Ishikawa (cell line): ENCODE measurements around the gene OR1M1.

Experiments
- CEBPB ChIP-seq: IDR thresholded peaks from 2 replicates; pipeline ENCODE4 v1.6.1; 2012
- EGR1 ChIP-seq: IDR thresholded peaks from 2 replicates; pipeline ENCODE4 v1.6.1; 2012
- RAD21 ChIP-seq: IDR thresholded peaks from 2 replicates; pipeline ENCODE4 v1.6.1; 2012; ENCODE audit warnings: low read depth
- YY1 ChIP-seq: IDR thresholded peaks from 2 replicates; pipeline ENCODE4 v1.6.1; 2012; ENCODE audit warnings: low read depth
- TF ChIP-seq, protein P1 (sequence below): IDR thresholded peaks from 2 replicates; pipeline ENCODE4 v1.6.1; 2012; ENCODE audit warnings: low read depth, mild to moderate bottlenecking
- TF ChIP-seq, protein P2 (sequence below): IDR thresholded peaks from 2 replicates; pipeline ENCODE4 v1.6.1; 2012

DNA sequence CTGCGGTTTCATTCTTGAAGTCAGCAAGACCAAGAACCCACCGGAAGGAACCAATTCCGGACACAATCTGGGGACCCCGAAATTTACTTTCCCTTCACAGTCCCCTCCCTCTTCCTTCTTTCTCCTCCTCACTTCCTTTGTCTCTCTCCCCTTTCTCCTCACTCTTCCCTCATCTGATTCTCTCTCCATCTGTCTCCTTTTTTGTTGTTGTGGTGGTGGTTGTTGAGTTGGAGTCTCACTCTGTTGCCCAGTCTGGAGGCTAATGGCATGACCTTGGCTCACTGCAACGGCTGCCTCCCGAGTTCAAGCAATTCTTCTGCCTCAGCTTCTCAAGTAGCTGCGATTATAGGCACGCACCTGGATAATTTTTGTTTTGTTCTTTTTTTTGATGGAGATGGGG is 32.7 kb upstream of the OR1M1 start:
- no peak for TF ChIP-seq YY1
- TF ChIP-seq, protein P1, sequence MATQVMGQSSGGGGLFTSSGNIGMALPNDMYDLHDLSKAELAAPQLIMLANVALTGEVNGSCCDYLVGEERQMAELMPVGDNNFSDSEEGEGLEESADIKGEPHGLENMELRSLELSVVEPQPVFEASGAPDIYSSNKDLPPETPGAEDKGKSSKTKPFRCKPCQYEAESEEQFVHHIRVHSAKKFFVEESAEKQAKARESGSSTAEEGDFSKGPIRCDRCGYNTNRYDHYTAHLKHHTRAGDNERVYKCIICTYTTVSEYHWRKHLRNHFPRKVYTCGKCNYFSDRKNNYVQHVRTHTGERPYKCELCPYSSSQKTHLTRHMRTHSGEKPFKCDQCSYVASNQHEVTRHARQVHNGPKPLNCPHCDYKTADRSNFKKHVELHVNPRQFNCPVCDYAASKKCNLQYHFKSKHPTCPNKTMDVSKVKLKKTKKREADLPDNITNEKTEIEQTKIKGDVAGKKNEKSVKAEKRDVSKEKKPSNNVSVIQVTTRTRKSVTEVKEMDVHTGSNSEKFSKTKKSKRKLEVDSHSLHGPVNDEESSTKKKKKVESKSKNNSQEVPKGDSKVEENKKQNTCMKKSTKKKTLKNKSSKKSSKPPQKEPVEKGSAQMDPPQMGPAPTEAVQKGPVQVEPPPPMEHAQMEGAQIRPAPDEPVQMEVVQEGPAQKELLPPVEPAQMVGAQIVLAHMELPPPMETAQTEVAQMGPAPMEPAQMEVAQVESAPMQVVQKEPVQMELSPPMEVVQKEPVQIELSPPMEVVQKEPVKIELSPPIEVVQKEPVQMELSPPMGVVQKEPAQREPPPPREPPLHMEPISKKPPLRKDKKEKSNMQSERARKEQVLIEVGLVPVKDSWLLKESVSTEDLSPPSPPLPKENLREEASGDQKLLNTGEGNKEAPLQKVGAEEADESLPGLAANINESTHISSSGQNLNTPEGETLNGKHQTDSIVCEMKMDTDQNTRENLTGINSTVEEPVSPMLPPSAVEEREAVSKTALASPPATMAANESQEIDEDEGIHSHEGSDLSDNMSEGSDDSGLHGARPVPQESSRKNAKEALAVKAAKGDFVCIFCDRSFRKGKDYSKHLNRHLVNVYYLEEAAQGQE = no peak
- no peak for TF ChIP-seq RAD21
- TF ChIP-seq EGR1 = no peak
- TF ChIP-seq CEBPB = no peak
- TF ChIP-seq, protein P2, sequence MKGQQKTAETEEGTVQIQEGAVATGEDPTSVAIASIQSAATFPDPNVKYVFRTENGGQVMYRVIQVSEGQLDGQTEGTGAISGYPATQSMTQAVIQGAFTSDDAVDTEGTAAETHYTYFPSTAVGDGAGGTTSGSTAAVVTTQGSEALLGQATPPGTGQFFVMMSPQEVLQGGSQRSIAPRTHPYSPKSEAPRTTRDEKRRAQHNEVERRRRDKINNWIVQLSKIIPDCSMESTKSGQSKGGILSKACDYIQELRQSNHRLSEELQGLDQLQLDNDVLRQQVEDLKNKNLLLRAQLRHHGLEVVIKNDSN = no peak
